Liver (tissue), 9 donors: ENCODE results near the gene MYOCOS. TPM values are rescaled to one million over a fixed set of nuclear protein-coding genes. Genes with fewer than 3 reads are reported as not detected.
"Not testable (repeated sequence)": the region's sequence is repeated elsewhere in the genome, so short reads cannot be mapped to it uniquely, and the experiment has no call there.

Source experiments
- DNase-seq: peaks from one replicate; pipeline ENCODE4 v3.0.0-alpha.2; 2017; ENCODE audit warnings: low spot score
- H3K27ac ChIP-seq, 2 donors: one replicate each; pipeline ENCODE4 v1.7.0; 2013; ENCODE audit warnings: inconsistent platforms in 2 of 2, low read length in 2 of 2, control low read depth in 1 of 2, low read depth in 1 of 2, mild to moderate bottlenecking in 1 of 2
- H3K27me3 ChIP-seq, 4 donors: one replicate each; pipeline versions ENCODE4 v1.6.1 to v1.7.0; 2013; ENCODE audit warnings: low read length in 3 of 4, inconsistent platforms in 1 of 4, mild to moderate bottlenecking in 1 of 4, moderate library complexity in 1 of 4; ENCODE audit not compliant: control insufficient read depth in 4 of 4, insufficient read depth in 4 of 4
- H3K36me3 ChIP-seq, 4 donors: one replicate each; pipeline versions ENCODE4 v1.6.1 to v1.7.0; 2013; ENCODE audit warnings: low read length in 3 of 4, mild to moderate bottlenecking in 3 of 4, low read depth in 1 of 4, moderate library complexity in 1 of 4; ENCODE audit not compliant: control insufficient read depth in 4 of 4, insufficient read depth in 3 of 4
- H3K4me1 ChIP-seq, 4 donors: one replicate each; pipeline versions ENCODE4 v1.6.1 to v1.7.0; 2013; ENCODE audit warnings: low read length in 3 of 4, mild to moderate bottlenecking in 3 of 4, moderate library complexity in 1 of 4; ENCODE audit not compliant: control insufficient read depth in 4 of 4, insufficient read depth in 4 of 4
- H3K4me3 ChIP-seq, 3 donors: one replicate each; pipeline versions ENCODE4 v1.6.1 to v1.7.0; 2013; ENCODE audit warnings: low read length in 3 of 3, control low read depth in 1 of 3, low read depth in 1 of 3, mild to moderate bottlenecking in 1 of 3
- H3K9ac ChIP-seq, 2 donors: one replicate each; pipeline ENCODE4 v1.7.0; 2013; ENCODE audit warnings: low read length in 2 of 2, mild to moderate bottlenecking in 2 of 2, moderate library complexity in 2 of 2, control low read depth in 1 of 2, low read depth in 1 of 2
- H3K9me3 ChIP-seq, 4 donors: one replicate each; pipeline versions ENCODE4 v1.6.1 to v1.7.0; 2013; ENCODE audit warnings: low read length in 3 of 4; ENCODE audit not compliant: control insufficient read depth in 4 of 4
- ATF3 ChIP-seq: IDR thresholded peaks from 2 replicates; pipeline ENCODE4 v1.6.1; 2016; ENCODE audit warnings: antibody characterized with exemption
- CTCF ChIP-seq: fragments of 150-350 bp; IDR thresholded peaks from 2 replicates; pipeline ENCODE4 v1.5.1; 2017; ENCODE audit warnings: improper control_type of control experiment, low read depth, low read length; ENCODE audit not compliant: missing input control
- EGR1 ChIP-seq, 2 donors: IDR thresholded peaks; 2 replicates each; pipeline ENCODE4 v1.6.1; 2016 to 2018; ENCODE audit warnings: antibody characterized with exemption in 2 of 2, low read depth in 2 of 2
- FOXA1 ChIP-seq: IDR thresholded peaks from 2 replicates; pipeline ENCODE4 v1.6.1; 2016; ENCODE audit warnings: antibody characterized with exemption
- GABPA ChIP-seq, 2 donors: IDR thresholded peaks in 1 of 2; conservative IDR thresholded peaks in 1 of 2; 2 replicates each; pipeline ENCODE4 v1.6.1; 2016; ENCODE audit warnings: antibody characterized with exemption in 2 of 2, mild to moderate bottlenecking in 1 of 2, moderate library complexity in 1 of 2
- HNF4A ChIP-seq, 2 donors: conservative IDR thresholded peaks; 2 replicates each; pipeline ENCODE4 v1.6.1; 2016; ENCODE audit warnings: antibody characterized with exemption in 2 of 2, mild to moderate bottlenecking in 2 of 2
- HNF4G ChIP-seq: IDR thresholded peaks from 2 replicates; pipeline ENCODE4 v1.6.1; 2016; ENCODE audit warnings: antibody characterized with exemption
- JUND ChIP-seq, 2 donors: IDR thresholded peaks; 2 replicates each; pipeline ENCODE4 v1.6.1; 2016; ENCODE audit warnings: antibody characterized with exemption in 2 of 2
- NR2F2 ChIP-seq: IDR thresholded peaks from 2 replicates; pipeline ENCODE4 v1.6.1; 2016; ENCODE audit warnings: antibody characterized with exemption
- RAD21 ChIP-seq, 2 donors: IDR thresholded peaks; 2 replicates each; pipeline ENCODE4 v1.6.1; 2016; ENCODE audit warnings: antibody characterized with exemption in 2 of 2, mild to moderate bottlenecking in 2 of 2
- REST ChIP-seq: IDR thresholded peaks from 2 replicates; pipeline ENCODE4 v1.6.1; 2016; ENCODE audit warnings: antibody characterized with exemption, mild to moderate bottlenecking
- SP1 ChIP-seq: IDR thresholded peaks from 2 replicates; pipeline ENCODE4 v1.6.1; 2018; ENCODE audit warnings: antibody characterized with exemption, mild to moderate bottlenecking
- TAF1 ChIP-seq: conservative IDR thresholded peaks from 2 replicates; pipeline ENCODE4 v1.6.1; 2016; ENCODE audit warnings: antibody characterized with exemption, mild to moderate bottlenecking
- YY1 ChIP-seq: IDR thresholded peaks from 2 replicates; pipeline ENCODE4 v1.6.1; 2016; ENCODE audit warnings: antibody characterized with exemption, mild to moderate bottlenecking
- ZBTB33 ChIP-seq: IDR thresholded peaks from 2 replicates; pipeline ENCODE4 v1.6.1; 2016; ENCODE audit warnings: antibody characterized with exemption
- WGBS: extraction: QIAGEN DNeasy Blood & Tissue Kit; methylation state at CpG from one replicate; pipeline ENCODE4 v1.1.7; 2013; 5-methylcytosine and 5-hydroxymethylcytosine counted together
- polyA plus RNA-seq, 2 donors: library from polyadenylated mRNA; stranded (reverse) in 1 of 2; unstranded in 1 of 2; fragments of 200-250 nt in 1 of 2; fragments of >200 nt in 1 of 2; fragmentation: Nextera tagmentation in 1 of 2; extraction: Ambion mirVana in 1 of 2; gene quantifications; one replicate each; pipeline versions ENCODE4 v1.2.1 to v1.2.3, GENCODE V29; 2013 to 2015
- total RNA-seq, 2 donors: library from RNA; depleted of rRNA; stranded (reverse); fragments of >200 nt; gene quantifications; one replicate each; pipeline ENCODE4 v1.2.3, GENCODE V29; 2014
- donor health status: healthy.
- donor health status: healthy.
- donor health status: healthy.
- donor health status: healthy.
- donor health status: healthy.

The MYOCOS gene
- total and polyA plus RNA-seq, 4 donors: 0.08 TPM; not detected in 3

GRCh38 chr1:171600862-171601261 is 21.2 kb upstream of the MYOCOS start:
- Histone ChIP-seq H3K4me1 (peaks cover 9 to 23% (median 13%) of the 10 kb centered on the region in 4 donors), H3K36me3 (no peaks in the 10 kb centered on the region), H3K9me3 (no peaks in the 10 kb centered on the region), H3K27me3 (no peaks in the 10 kb centered on the region), H3K4me3 (no peak overlapping the region), H3K27ac (peak overlapping the region; percentile 46 to 65), H3K9ac (no peak overlapping the region)
- DNase-seq: no peak
- TF ChIP-seq HNF4G: no peak
- no peak for TF ChIP-seq GABPA (IDR thresholded peaks at IDR 0.05 in 1 of 2, conservative IDR thresholded peaks at IDR 0.05 in 1 of 2)
- WGBS: 94% methylated on average over 13 of the region's 13 CpGs

GRCh38 chr1:171603042-171603441 is 19.0 kb upstream of the MYOCOS start:
- not testable (repeated sequence) for H3K36me3 ChIP-seq, H3K4me3 ChIP-seq, H3K9me3 ChIP-seq, H3K27ac ChIP-seq, H3K27me3 ChIP-seq, DNase-seq, H3K9ac ChIP-seq
- peaks cover 0 to 12% (median 3%) of the 10 kb centered on the region in 4 donors for H3K4me1 ChIP-seq
- WGBS: 91% methylated on average over 6 of the region's 6 CpGs

- Histone ChIP-seq H3K36me3 (no peaks in the 10 kb centered on the region), H3K4me1 (peaks cover 0 to 6% (median under 1%) of the 10 kb centered on the region in 4 donors), H3K27me3 (no peaks in the 10 kb centered on the region), H3K9ac (peak overlapping the region; percentile 53 to 60), H3K27ac (peak overlapping the region in 1 of 2 donors; percentile 35), H3K4me3 (no peak overlapping the region), H3K9me3 (no peaks in the 10 kb centered on the region)
- WGBS: 61% methylated on average over 10 of the region's 10 CpGs
- DNase-seq: no peak
- no peak for TF ChIP-seq YY1
- TF ChIP-seq FOXA1: no peak
- TF ChIP-seq RAD21 (IDR thresholded peaks at IDR 0.05): no peak
- TF ChIP-seq CTCF: no peak
- no peak for TF ChIP-seq JUND (IDR thresholded peaks at IDR 0.05)
- TF ChIP-seq TAF1: no peak
- no peak for TF ChIP-seq GABPA (IDR thresholded peaks at IDR 0.05 in 1 of 2, conservative IDR thresholded peaks at IDR 0.05 in 1 of 2)
- TF ChIP-seq HNF4A (conservative IDR thresholded peaks at IDR 0.05): no peak
- TF ChIP-seq REST: no peak
- TF ChIP-seq SP1: no peak
- TF ChIP-seq HNF4G: no peak
- TF ChIP-seq EGR1 (IDR thresholded peaks at IDR 0.05; ENCODE audit: low read depth in 2 of 2): no peak
- no peak for TF ChIP-seq NR2F2
- TF ChIP-seq ZBTB33: no peak
- TF ChIP-seq ATF3: no peak
These were observed 15.6 kb upstream of the MYOCOS start for GRCh38 chr1:171606402-171606941.
